B cell (primary cell): ENCODE data around the gene CTR9.

Experiments used
- EZH2 ChIP-seq: IDR thresholded peaks from 2 replicates; pipeline ENCODE4 v1.6.1; 2012; ENCODE audit warnings: borderline replicate concordance, low read depth, mild to moderate bottlenecking, moderate library complexity, low read length; ENCODE audit not compliant: insufficient read depth, poor library complexity, severe bottlenecking
- TF ChIP-seq, protein P1 (sequence below): fragments of 200-600 bp; IDR thresholded peaks from one replicate; pipeline ENCODE4 v1.8.0; 2022; ENCODE audit warnings: antibody characterized with exemption, mild to moderate bottlenecking

DNA sequence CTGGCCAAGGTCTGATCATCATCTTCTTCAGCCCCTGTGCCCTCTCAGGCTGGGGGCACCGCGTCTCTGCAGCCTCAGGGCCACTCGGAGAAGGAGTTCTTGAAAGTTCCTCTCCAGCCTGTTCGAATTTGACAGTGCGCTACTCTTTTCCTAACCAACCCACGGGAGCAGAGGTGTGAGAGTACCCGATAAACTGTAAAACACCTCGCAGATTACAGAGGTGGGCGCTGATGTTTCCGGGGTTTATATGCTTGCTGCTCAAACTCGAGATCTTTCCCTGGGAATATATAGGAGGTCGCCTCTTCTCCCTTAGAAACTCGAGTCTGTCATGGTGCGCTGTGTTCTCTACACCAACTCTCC lies 515 bp downstream of the CTR9 start:
- TF ChIP-seq, protein P1, sequence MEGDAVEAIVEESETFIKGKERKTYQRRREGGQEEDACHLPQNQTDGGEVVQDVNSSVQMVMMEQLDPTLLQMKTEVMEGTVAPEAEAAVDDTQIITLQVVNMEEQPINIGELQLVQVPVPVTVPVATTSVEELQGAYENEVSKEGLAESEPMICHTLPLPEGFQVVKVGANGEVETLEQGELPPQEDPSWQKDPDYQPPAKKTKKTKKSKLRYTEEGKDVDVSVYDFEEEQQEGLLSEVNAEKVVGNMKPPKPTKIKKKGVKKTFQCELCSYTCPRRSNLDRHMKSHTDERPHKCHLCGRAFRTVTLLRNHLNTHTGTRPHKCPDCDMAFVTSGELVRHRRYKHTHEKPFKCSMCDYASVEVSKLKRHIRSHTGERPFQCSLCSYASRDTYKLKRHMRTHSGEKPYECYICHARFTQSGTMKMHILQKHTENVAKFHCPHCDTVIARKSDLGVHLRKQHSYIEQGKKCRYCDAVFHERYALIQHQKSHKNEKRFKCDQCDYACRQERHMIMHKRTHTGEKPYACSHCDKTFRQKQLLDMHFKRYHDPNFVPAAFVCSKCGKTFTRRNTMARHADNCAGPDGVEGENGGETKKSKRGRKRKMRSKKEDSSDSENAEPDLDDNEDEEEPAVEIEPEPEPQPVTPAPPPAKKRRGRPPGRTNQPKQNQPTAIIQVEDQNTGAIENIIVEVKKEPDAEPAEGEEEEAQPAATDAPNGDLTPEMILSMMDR, result no peak
- TF ChIP-seq EZH2, result no peak
